Naive B cell (primary cell): ENCODE data around the gene EVI5L. TPM values are rescaled to one million over a fixed set of nuclear protein-coding genes. Genes with fewer than 3 reads are reported as not detected.
A peak's percentile ranks its signal among the peaks of the same experiment; 100 is the strongest.
"Not testable (repeated sequence)": the region's sequence is repeated elsewhere in the genome, so short reads cannot be mapped to it uniquely, and the experiment has no call there.

Experiments used
- ATAC-seq, 2 donors: fragments of 150-1000 bp; cut with Tn5 transposase; 2 replicates each; pipeline ENCODE4 v1.10.0; 2021; ENCODE audit warnings: low read depth in 2 of 2, mild to moderate bottlenecking in 2 of 2, moderate library complexity in 2 of 2
- DNase-seq: peaks from one replicate; pipeline ENCODE4 v3.0.0; 2022
- H3K27ac Mint-ChIP-seq, 6 donors: one replicate each; pipeline ENCODE4 v1.8.0; 2020 to 2022; ENCODE audit warnings: mild to moderate bottlenecking in 6 of 6, mixed read lengths in 6 of 6, moderate library complexity in 5 of 6, inconsistent platforms in 2 of 6
- H3K27me3 Mint-ChIP-seq, 3 donors: one replicate each; pipeline ENCODE4 v1.8.0; 2021 to 2022; ENCODE audit warnings: mixed read lengths in 3 of 3, mild to moderate bottlenecking in 1 of 3
- H3K36me3 Mint-ChIP-seq, 2 donors: one replicate each; pipeline ENCODE4 v1.8.0; 2020 to 2022; ENCODE audit warnings: mixed read lengths in 2 of 2, inconsistent platforms in 1 of 2, mild to moderate bottlenecking in 1 of 2
- H3K4me1 Mint-ChIP-seq, 3 donors: one replicate each; pipeline ENCODE4 v1.8.0; 2020 to 2022; ENCODE audit warnings: mixed read lengths in 3 of 3, inconsistent platforms in 1 of 3, mild to moderate bottlenecking in 1 of 3, moderate library complexity in 1 of 3
- H3K4me3 Mint-ChIP-seq, 8 donors: one replicate each; pipeline ENCODE4 v1.8.0; 2020 to 2022; ENCODE audit warnings: mild to moderate bottlenecking in 8 of 8, mixed read lengths in 8 of 8, moderate library complexity in 8 of 8, inconsistent platforms in 2 of 8
- H3K9me3 Mint-ChIP-seq, 7 donors: one replicate each; pipeline ENCODE4 v1.8.0; 2020 to 2022; ENCODE audit warnings: mixed read lengths in 7 of 7, mild to moderate bottlenecking in 5 of 7, inconsistent platforms in 2 of 7, moderate library complexity in 1 of 7
- polyA plus RNA-seq, 6 donors: library from polyadenylated mRNA; unstranded; fragments of 300-500 nt; fragmentation: Illumina TruSeq; gene quantifications; one replicate each; pipeline ENCODE4 v1.2.3, GENCODE V29; 2021; ENCODE audit warnings: low read depth in 6 of 6

EVI5L gene
- 1 to 10 TPM in 5 of 6 donors, under 1 TPM in 1; 0.63 to 4.0 (median 1.6) TPM for polyA plus RNA-seq

DNA sequence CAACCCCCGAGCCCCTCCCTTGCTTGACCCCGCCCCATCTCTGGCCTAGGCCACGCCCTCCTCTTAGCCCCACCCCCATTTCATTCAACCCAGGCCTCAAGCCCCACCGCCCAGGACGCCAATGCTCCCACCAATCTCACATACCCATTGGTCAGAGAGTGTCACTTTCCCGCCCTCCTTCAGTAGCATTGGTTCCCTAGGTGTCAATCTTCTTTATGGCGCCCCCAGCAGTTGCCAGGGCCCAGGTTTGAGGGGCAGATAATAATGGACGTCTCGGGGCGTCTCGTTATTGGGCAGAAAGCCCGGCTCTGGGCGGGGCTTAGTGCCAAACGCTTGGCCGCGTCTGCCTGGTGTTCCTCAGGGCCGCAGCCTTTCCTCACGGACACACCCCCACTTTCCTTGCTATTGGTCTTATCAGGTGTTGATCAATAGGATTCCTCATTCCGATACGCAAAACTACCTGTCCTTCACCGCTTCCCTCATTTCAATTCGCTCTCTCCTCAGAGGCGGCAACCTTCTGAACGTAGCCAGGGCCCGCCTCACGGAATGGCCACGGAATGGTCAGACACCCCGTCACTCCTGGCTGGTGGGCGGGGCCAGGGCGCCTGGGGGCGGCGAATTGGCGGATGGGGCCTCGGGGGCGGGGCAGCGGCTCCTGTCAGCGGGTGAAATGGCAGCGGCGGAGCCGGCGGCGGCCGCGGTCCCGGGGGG, at the start of gene EVI5L:
Gene EVI5L, plus strand, starts transcription at position 658 of the 711 bp plus-strand sequence. CDS start 16,325 bp downstream, outside the sequence.
- Mint-ChIP-seq H3K4me3 (peak within 1 kb of the TSS; percentile 84 to 95 (median 88)), H3K27ac (peak within 1 kb of the TSS; percentile 86 to 96 (median 94)), H3K36me3 (no peaks in the 10 kb centered on the region), H3K4me1 (peaks cover 19 to 28% (median 25%) of the 10 kb centered on the region in 3 donors), H3K9me3 (no peaks in the 10 kb centered on the region), H3K27me3 (no peaks in the 10 kb centered on the region)
- DNase-seq, result peak; percentile 100
- peak; percentile 81 to 85 for ATAC-seq

DNA sequence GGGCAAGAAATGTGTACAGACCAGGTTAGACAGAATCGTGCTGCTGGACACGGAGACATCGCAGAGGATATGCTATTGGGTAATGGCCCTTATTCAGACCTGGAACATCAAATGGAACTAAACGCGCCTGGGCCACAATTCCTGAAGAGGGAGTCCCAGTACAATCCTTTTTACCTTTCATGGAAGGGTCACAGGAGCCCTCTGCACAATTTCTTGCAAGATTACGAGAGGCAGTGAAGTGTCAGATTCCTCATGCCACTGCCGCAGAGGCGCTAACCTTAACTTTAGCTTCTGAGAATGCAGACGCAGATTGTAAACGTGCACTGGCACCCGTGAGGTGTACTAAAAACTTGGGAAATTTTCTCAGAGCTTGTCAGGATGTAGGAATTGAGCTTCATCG, 48.9 kb upstream of the EVI5L start:
- Mint-ChIP-seq H3K27ac (peak overlapping the region in 1 of 6 donors; percentile 58), H3K9me3 (peaks cover 0 to 10% (median 6%) of the 10 kb centered on the region in 7 donors), H3K4me3 (no peak overlapping the region), H3K27me3 (peaks cover 13 to 31% (median 20%) of the 10 kb centered on the region in 3 donors), H3K4me1 (peaks cover 14 to 23% (median 15%) of the 10 kb centered on the region in 3 donors), H3K36me3 (no peaks in the 10 kb centered on the region)
- DNase-seq (no peak), ATAC-seq (no peak)

DNA sequence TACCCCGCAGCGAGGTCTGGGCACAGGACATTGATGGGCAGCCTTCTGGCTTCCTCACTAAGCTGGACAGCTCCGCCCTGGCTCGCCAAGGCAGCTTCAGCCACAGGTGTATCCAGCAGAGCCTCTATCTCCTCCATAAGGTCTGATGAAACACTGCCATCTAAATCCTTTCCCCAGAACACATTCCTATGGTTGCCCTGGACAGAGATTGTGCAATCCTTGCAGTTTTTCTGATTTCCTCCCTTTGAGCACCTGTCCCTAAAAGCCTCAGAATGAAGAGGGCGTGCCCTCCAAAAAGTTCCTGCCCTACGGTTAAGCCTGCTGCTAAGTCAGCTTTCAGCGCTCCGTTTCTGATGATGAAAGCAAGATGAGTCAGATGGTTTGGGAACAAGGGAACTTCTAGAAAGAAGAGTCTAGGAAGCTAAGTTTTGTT, 46.0 kb upstream of the EVI5L start:
- Mint-ChIP-seq H3K27me3 (peaks cover 9 to 49% (median 34%) of the 10 kb centered on the region in 3 donors), H3K4me1 (peaks cover 15 to 19% (median 16%) of the 10 kb centered on the region in 3 donors), H3K4me3 (peak overlapping the region in 1 of 8 donors; percentile 82), H3K9me3 (peaks cover 0 to 10% (median 6%) of the 10 kb centered on the region in 7 donors), H3K36me3 (no peaks in the 10 kb centered on the region), H3K27ac (no peak overlapping the region)
- DNase-seq, result no peak
- no peak for ATAC-seq

DNA sequence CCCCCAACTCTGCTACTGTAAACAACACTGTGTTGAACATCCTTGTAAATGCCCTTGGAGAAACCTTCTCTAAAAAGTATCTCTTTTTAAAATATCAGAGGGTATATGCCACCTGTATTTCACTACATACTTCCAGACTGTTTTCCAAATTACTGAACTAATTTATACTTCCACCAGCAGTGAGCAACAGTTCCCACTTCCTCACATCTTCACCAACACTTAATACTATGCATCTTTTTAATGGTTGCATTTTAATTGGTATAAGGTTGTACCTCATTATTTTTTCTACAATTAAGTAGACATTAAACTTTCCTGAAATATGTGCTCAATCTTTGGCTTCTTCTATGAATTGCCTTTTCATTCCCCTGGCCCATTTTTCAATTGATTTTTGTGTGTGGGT, 45.2 kb upstream of the EVI5L start:
- Mint-ChIP-seq H3K27ac (no peak overlapping the region), H3K4me1 (peaks cover 22 to 24% (median 23%) of the 10 kb centered on the region in 3 donors), H3K27me3 (peaks cover 9 to 56% (median 42%) of the 10 kb centered on the region in 3 donors), H3K4me3 (no peak overlapping the region), H3K9me3 (peaks cover 0 to 10% (median 6%) of the 10 kb centered on the region in 7 donors), H3K36me3 (no peaks in the 10 kb centered on the region)
- ATAC-seq, result no peak
- no peak for DNase-seq

DNA sequence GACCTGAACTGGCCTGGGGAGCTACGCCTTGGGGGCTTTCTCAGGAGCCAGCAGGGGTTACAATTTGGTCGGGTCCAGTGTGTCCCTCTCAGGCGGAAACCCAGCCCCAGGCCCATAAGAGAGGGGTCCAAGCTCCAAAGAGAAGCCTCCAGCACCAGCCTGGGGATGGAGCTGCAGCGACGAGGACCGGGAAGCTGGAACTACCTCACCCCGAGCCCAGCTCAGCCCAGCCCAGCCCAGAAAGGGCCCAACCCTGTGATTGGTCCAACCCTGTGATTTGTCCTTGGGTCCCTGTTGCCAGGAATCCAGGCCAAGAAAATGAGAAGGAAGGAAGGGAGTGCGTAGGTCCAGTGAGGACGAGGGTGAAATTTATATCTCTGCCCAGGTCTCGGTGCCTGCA, 42.9 kb upstream of the EVI5L start:
- Mint-ChIP-seq H3K27me3 (peaks cover 4 to 54% (median 34%) of the 10 kb centered on the region in 3 donors), H3K4me1 (peaks cover 19 to 25% (median 23%) of the 10 kb centered on the region in 3 donors), H3K4me3 (peak overlapping the region in 7 of 8 donors; percentile 14 to 85 (median 52)), H3K9me3 (peaks cover 0 to 10% (median 6%) of the 10 kb centered on the region in 7 donors), H3K36me3 (no peaks in the 10 kb centered on the region), H3K27ac (peak overlapping the region in 2 of 6 donors; percentile 49 to 70)
- DNase-seq (no peak), ATAC-seq (no peak)

DNA sequence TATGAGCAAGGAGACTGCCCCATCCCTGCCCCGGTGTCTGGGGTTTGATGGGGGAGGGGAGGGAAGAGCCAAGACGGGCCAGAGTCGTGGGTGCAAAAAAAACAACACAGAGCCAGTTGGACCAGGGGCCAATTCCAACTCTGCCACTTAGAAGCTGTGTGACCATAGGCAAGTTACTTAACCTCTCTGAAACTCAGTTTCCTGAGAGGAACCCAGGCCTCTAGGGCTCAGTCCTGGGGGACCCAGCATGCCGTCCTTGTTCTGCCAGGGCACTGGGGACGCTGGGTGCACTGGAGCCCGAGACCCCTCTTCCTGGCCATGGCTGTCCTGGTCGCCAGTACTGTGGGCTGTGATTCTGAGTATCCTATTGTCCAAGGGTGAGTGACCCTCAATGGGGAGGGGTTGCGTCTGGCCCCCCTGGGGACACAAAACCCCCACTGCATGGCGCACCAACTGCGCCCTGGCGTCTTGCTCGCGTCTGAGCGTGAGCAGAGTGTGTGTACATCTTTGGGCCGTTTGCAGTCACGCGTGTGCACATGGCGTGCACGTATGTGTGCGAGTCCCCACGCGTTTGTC, 42.3 kb upstream of the EVI5L start:
- DNase-seq, result no peak
- H3K4me1 Mint-ChIP-seq, result peaks cover 19 to 30% (median 26%) of the 10 kb centered on the region in 3 donors
- peak overlapping the region in 7 of 8 donors; percentile 15 to 85 (median 71) for H3K4me3 Mint-ChIP-seq
- no peaks in the 10 kb centered on the region for H3K36me3 Mint-ChIP-seq
- no peak for ATAC-seq
- H3K27ac Mint-ChIP-seq, result peak overlapping the region in 1 of 6 donors; percentile 70
- H3K27me3 Mint-ChIP-seq, result peaks cover 4 to 54% (median 33%) of the 10 kb centered on the region in 3 donors
- H3K9me3 Mint-ChIP-seq, result peaks cover 0 to 10% (median 6%) of the 10 kb centered on the region in 7 donors

DNA sequence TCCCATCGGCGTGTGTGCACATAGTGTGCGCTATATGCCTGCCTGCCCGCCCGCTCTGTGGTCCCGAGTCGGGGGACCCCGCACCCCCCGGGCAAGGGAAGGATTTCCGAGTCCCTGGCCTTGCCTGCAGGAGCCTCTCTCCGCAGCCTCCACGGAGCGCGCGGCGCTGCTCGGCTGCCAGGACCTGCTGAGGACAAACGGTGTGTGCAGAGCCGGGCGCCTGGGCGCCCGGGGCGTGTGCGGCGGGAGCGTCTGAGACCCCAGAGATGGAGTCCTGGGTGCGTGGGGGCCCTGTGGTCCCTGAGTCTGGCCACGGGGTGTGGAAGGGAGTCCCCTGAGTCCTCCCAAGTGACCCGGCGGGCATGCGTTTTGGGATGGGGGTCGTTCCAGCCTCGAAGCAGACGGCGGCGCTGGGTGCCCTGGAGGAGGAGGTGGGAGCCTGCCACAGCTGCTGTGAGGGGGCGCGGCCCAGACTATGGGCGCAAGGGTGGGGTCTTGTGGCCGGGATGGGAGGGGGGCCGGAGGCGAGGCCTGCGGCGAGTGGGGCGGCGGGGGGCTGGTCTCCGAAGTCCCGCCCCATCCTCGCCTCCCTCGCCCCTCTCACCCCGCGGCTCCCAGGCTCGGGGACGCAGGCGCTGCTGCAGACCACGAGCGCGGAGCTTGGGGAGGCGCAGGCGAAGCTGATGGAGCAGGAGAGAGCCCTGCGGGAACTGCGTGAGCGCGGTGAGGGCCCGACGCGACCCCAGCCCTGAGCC, 41.7 kb upstream of the EVI5L start:
- peak; percentile 17 to 24 for ATAC-seq
- peaks cover 19 to 32% (median 26%) of the 10 kb centered on the region in 3 donors for H3K4me1 Mint-ChIP-seq
- peaks cover 4 to 52% (median 30%) of the 10 kb centered on the region in 3 donors for H3K27me3 Mint-ChIP-seq
- H3K36me3 Mint-ChIP-seq, result no peaks in the 10 kb centered on the region
- H3K4me3 Mint-ChIP-seq, result peak overlapping the region in 7 of 8 donors; percentile 15 to 91 (median 71)
- DNase-seq, result no peak
- peaks cover 0 to 10% (median 5%) of the 10 kb centered on the region in 7 donors for H3K9me3 Mint-ChIP-seq
- H3K27ac Mint-ChIP-seq, result no peak overlapping the region

DNA sequence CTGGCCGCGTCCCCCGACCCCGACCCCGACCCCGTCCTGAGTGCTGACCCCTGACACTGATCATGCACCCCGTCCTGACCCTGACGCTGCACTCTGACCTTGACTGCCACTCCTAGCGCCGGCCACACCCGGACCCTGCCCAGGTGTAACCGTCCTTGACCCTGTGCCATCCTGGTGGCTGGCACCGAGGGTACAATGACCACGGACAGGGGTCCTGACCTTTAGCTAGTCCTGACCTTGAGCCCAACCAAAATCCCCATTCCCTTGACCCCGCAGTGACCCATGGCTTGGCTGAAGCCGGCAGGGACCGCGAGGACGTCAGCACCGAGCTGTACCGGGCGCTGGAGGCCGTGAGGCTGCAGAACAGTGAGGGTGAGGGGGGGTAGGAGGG, 41.1 kb upstream of the EVI5L start:
- H3K36me3 Mint-ChIP-seq, result no peaks in the 10 kb centered on the region
- no peak overlapping the region for H3K27ac Mint-ChIP-seq
- DNase-seq (no peak), ATAC-seq (peak; percentile 5 to 17)
- peaks cover 0 to 10% (median 5%) of the 10 kb centered on the region in 7 donors for H3K9me3 Mint-ChIP-seq
- H3K27me3 Mint-ChIP-seq, result peaks cover 1 to 47% (median 25%) of the 10 kb centered on the region in 3 donors
- peak overlapping the region; percentile 48 to 91 (median 83) for H3K4me3 Mint-ChIP-seq
- peaks cover 19 to 32% (median 21%) of the 10 kb centered on the region in 3 donors for H3K4me1 Mint-ChIP-seq

DNA sequence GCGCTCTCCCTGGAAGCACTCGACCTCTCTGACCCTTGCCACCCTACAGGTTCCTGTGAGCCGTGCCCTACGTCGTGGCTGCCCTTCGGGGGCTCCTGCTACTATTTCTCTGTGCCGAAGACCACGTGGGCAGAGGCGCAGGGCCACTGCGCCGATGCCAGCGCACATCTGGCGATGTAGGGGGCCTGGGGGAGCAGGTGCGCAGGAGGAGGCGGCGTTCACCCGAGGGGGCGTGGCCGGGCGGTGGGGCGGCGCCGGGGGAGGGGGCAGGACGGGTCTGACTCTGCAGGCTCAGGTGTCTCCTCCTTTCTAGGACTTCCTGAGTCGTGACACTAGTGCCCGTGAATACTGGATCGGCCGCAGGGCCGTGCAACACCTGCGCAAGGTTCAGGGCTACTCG, 40.6 kb upstream of the EVI5L start:
- peak overlapping the region in 3 of 6 donors; percentile 64 to 93 (median 80) for H3K27ac Mint-ChIP-seq
- H3K27me3 Mint-ChIP-seq, result peaks cover 0 to 42% (median 22%) of the 10 kb centered on the region in 3 donors
- peak; percentile 55 for DNase-seq
- H3K4me1 Mint-ChIP-seq, result peaks cover 19 to 32% (median 21%) of the 10 kb centered on the region in 3 donors
- H3K4me3 Mint-ChIP-seq, result peak overlapping the region; percentile 69 to 91 (median 84)
- ATAC-seq, result peak; percentile 85 to 87
- H3K9me3 Mint-ChIP-seq, result peaks cover 0 to 10% (median 5%) of the 10 kb centered on the region in 7 donors
- no peaks in the 10 kb centered on the region for H3K36me3 Mint-ChIP-seq

DNA sequence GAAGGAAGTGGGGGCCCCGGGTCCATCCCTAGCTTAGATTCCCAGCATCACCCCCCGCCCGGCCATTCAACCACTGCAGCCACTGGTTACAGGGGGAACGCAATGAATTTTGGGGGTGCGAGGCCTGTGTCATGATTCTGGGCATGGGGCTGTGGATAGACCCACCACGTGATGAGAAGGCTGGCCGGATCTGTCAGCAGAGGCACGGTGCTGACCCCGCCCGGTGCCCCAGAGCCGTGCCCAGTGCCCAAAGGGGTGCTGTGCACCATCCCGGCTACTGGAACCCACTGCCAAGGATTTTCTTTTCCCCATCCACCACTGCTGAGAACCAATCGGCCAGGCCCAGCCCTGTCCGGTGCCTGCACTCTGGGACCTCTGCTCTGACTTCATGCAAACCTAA, 39.6 kb upstream of the EVI5L start:
- peaks cover 0 to 4% (median 1%) of the 10 kb centered on the region in 7 donors for H3K9me3 Mint-ChIP-seq
- peaks cover 0 to 34% (median 22%) of the 10 kb centered on the region in 3 donors for H3K27me3 Mint-ChIP-seq
- no peak for ATAC-seq
- no peak for DNase-seq
- H3K27ac Mint-ChIP-seq, result peak overlapping the region in 2 of 6 donors; percentile 27 to 84
- H3K4me3 Mint-ChIP-seq, result peak overlapping the region in 5 of 8 donors; percentile 16 to 81 (median 54)
- H3K4me1 Mint-ChIP-seq, result peaks cover 19 to 32% (median 21%) of the 10 kb centered on the region in 3 donors
- no peaks in the 10 kb centered on the region for H3K36me3 Mint-ChIP-seq

DNA sequence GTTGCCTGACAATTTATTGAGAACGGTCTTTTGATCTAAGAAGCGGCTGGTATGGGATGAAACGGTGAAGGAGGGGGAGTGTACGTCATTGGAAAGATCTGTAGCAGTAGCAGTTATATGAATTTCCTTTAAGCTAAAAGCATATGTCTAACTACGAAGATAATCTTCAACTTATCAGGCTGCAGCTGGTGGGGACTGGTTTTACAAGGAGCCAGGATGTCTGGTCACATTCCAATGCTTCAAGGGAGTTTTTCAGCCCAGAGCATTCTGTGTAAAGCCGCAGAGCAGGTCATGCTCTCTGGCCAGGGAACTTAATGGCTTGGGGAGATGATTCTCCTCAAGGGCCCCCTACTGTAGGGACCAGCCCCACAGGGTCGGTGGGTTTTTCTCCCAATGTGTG, 37.7 kb upstream of the EVI5L start:
- H3K9me3 Mint-ChIP-seq, result peaks cover 0 to 4% (median 0%) of the 10 kb centered on the region in 7 donors
- peak overlapping the region in 2 of 6 donors; percentile 6 to 41 for H3K27ac Mint-ChIP-seq
- DNase-seq, result no peak
- peaks cover 17 to 28% (median 17%) of the 10 kb centered on the region in 3 donors for H3K4me1 Mint-ChIP-seq
- no peak for ATAC-seq
- H3K36me3 Mint-ChIP-seq, result no peaks in the 10 kb centered on the region
- H3K4me3 Mint-ChIP-seq, result no peak overlapping the region
- H3K27me3 Mint-ChIP-seq, result peaks cover 0 to 26% (median 18%) of the 10 kb centered on the region in 3 donors

DNA sequence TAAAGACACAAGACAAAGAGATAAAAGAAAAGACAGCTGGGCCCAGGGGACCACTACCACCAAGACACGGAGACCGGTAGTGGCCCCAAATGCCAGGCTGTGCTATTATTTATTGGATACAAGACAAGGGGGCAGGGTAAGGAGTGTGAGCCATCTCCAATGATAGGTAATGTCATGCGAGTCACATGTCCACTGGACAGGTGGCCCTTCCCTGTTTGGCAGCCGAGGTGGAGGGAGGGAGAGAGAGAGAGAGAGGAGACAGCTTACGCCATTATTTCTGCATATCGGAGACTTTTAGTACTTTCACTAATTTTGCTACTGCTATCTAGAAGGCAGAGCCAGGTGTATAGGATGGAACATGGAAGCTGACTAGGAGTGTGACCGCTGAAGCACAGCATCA, 37.3 kb upstream of the EVI5L start:
- not testable (repeated sequence) for H3K36me3 Mint-ChIP-seq, H3K9me3 Mint-ChIP-seq, H3K4me3 Mint-ChIP-seq, DNase-seq, ATAC-seq, H3K27ac Mint-ChIP-seq
- peaks cover 15 to 24% (median 15%) of the 10 kb centered on the region in 3 donors for H3K4me1 Mint-ChIP-seq
- peaks cover 0 to 22% (median 14%) of the 10 kb centered on the region in 3 donors for H3K27me3 Mint-ChIP-seq

DNA sequence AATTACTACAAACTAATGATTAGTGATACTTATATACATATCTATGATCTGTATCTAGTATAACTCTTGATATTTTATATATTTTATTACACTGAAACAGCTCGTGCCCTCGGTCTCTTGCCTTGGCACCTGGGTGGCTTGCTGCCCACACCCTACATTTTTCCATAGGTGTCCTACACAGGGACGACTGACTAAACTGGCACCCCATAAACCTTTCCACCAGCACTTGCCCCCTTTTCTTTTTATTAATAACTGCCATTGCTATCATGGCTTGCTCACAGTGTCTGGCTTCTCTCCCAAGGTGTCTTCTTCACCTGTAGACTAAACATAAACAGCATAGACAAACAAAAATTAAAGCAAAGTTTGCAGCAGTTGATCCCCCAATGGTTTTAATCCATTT, 36.5 kb upstream of the EVI5L start:
- no peak for ATAC-seq
- H3K36me3 Mint-ChIP-seq, result no peaks in the 10 kb centered on the region

More for the DNA sequence above, 36.5 kb upstream of the EVI5L start:
- Mint-ChIP-seq H3K4me3 (no peak overlapping the region), H3K27me3 (peaks cover 0 to 14% (median 8%) of the 10 kb centered on the region in 3 donors), H3K27ac (no peak overlapping the region), H3K4me1 (peaks cover 10 to 17% (median 15%) of the 10 kb centered on the region in 3 donors), H3K9me3 (peaks cover 0 to 4% (median 0%) of the 10 kb centered on the region in 7 donors)
- DNase-seq, result no peak
